IPS-18c (cell line): ENCODE data around the gene PSMB7.

Source experiments
- H3K4me3 ChIP-seq: 2 replicates; pipeline ENCODE4 v1.7.0; 2013; ENCODE audit warnings: low read depth, mild to moderate bottlenecking, low read length, moderate library complexity; ENCODE audit not compliant: insufficient read depth
- H3K9me3 ChIP-seq: one replicate; pipeline ENCODE4 v1.6.1; 2013; ENCODE audit warnings: mild to moderate bottlenecking, low read length, moderate library complexity; ENCODE audit not compliant: control insufficient read depth, insufficient read depth

PSMB7 gene

DNA sequence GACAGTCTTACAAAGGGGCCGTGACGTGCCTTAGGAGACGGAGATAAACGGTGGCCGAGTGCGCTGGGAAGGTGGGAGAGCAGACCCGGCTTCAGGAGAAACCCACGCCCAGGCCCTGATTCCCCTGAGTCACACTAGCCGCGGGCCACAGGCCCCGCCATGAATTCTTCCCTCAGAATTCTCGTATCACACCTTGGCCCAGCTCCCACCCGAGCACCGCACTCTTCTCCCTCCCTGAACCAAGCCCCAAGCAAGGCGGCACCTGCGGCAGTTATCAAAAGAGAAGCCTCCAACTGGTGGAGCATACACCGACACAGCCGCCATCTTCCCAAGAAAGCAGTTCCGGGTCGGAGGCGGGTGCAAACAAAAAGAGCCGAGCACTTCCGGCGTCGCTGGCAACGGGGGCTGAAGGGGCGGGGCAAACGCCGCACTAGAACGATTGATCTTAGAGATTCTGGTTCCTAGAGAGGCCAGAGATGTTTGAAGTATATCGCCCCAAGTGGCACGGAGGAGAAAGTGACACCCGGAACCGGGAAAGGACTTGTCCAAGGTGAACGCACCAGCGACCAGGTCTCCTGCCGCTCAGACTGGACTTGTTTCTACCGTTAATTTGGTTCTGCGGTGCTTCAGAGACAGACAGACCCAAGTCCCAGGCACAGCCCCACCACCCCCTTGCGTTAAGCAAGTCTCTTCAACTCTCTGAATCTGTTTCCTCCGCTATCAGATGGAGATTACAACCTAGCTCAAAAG is at the start of gene PSMB7:
Gene PSMB7 (minus strand): TSS at position 341 of the 750 bp plus-strand sequence. CDS start 17 bp downstream, at position 324.
- Histone ChIP-seq H3K4me3 (peak within 1 kb of the TSS; percentile 86), H3K9me3 (no peaks in the 10 kb centered on the region)

- H3K9me3 ChIP-seq = no peaks in the 10 kb centered on the region
Measured at GRCh38 chr9:124462739-124463138, 47.5 kb upstream of the PSMB7 start.

GRCh38 chr9:124458441-124458840 is 43.2 kb upstream of the PSMB7 start:
- no peak overlapping the region for H3K4me3 ChIP-seq

More at GRCh38 chr9:124462739-124463138, 47.5 kb upstream of the PSMB7 start:
- H3K4me3 ChIP-seq = no peak overlapping the region

GRCh38 chr9:124457887-124458431 is 42.7 kb upstream of the PSMB7 start:
- Histone ChIP-seq H3K9me3 (peaks cover under 1% of the 10 kb centered on the region), H3K4me3 (no peak overlapping the region)

More at GRCh38 chr9:124458441-124458840, 43.2 kb upstream of the PSMB7 start:
- H3K9me3 ChIP-seq = no peaks in the 10 kb centered on the region

DNA sequence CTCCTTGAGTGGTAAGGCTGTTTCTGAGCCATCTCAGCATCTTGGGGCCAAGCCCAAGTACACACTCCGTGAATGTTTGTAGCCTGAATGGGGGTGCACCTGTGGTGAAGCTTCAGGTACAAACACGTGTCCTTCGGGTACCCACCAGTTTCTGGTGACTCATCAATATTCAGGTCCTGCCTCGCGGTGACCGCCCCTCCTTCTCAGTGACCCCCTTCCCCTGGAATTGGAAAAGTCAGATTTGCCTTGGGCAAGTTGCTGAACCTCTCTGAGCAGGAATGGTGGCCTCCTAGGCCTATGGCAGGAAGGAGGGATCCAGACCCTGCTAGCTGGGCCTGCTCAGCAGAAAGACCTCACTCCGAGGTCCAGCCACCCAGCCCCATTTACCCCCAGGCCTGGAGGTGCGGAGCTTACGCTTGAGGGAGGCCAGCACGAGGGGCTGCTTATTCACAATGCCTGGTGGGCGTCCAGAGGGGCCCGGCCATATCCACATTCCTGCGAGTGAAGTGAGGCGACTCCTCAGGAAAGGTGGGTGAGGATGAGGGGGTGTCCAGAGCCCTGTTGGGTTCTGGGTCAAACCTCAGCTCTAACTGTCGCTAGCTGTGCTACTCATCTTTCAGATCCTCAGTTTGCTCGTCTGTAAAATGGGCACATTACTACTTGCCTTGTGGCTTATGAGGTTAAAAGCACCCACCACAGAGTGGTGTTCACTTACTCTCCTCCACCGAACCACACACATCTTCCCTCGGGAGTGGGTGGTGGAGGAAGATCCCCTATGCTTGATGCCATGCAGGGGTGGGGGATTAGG is 42.0 kb upstream of the PSMB7 start:
- Histone ChIP-seq H3K4me3 (no peak overlapping the region), H3K9me3 (peaks cover 4% of the 10 kb centered on the region)

DNA sequence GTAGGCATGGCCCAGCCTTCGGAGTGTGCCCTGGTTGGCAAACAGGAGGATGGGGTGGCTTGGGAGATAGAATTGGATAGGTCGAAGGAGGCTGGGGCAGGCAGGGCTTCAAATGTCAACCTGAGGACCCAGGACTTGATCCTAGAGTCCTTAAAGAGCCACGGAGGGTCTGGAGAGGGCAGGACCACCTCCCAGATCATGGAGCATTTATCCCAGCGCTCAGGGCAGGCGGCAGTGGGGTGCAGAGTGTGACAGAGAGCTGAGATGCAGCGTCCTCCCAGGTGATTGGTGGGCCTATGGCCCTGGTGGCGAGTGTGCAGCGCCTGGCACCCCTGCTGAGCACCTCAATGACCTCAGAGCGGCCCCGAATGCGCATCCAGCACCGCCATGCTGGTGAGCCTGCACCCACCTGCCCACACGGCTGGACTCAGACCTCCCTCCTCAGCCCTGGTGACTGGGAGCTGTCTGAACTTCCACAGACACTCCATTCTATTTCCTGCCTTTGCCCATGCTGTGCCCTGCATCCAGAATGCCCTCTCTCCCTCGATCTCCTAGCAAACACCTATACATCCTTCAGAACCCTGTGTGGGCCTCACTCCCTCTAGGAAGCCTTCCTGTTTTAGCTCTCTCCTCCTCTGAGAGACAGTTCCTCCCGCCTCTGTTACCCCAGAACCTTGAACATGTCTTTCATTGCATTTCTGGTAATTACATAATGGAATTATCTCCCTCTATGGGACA is 41.3 kb upstream of the PSMB7 start:
- Histone ChIP-seq H3K4me3 (no peak overlapping the region), H3K9me3 (peaks cover 4% of the 10 kb centered on the region)

- H3K4me3 ChIP-seq = no peak overlapping the region
- peaks cover 4% of the 10 kb centered on the region for H3K9me3 ChIP-seq
Measured at GRCh38 chr9:124455820-124456219, 40.6 kb upstream of the PSMB7 start.

GRCh38 chr9:124454791-124455443 is 39.7 kb upstream of the PSMB7 start:
- Histone ChIP-seq H3K4me3 (no peak overlapping the region), H3K9me3 (peaks cover 4% of the 10 kb centered on the region)

- H3K9me3 ChIP-seq = peaks cover 4% of the 10 kb centered on the region
- H3K4me3 ChIP-seq = no peak overlapping the region
Measured at GRCh38 chr9:124454296-124454695, 39.1 kb upstream of the PSMB7 start.

GRCh38 chr9:124453586-124454191 is 38.4 kb upstream of the PSMB7 start:
- H3K9me3 ChIP-seq = peaks cover 4% of the 10 kb centered on the region
- peak overlapping the region; percentile 28; the same call in 1 of the 2 replicates for H3K4me3 ChIP-seq

DNA sequence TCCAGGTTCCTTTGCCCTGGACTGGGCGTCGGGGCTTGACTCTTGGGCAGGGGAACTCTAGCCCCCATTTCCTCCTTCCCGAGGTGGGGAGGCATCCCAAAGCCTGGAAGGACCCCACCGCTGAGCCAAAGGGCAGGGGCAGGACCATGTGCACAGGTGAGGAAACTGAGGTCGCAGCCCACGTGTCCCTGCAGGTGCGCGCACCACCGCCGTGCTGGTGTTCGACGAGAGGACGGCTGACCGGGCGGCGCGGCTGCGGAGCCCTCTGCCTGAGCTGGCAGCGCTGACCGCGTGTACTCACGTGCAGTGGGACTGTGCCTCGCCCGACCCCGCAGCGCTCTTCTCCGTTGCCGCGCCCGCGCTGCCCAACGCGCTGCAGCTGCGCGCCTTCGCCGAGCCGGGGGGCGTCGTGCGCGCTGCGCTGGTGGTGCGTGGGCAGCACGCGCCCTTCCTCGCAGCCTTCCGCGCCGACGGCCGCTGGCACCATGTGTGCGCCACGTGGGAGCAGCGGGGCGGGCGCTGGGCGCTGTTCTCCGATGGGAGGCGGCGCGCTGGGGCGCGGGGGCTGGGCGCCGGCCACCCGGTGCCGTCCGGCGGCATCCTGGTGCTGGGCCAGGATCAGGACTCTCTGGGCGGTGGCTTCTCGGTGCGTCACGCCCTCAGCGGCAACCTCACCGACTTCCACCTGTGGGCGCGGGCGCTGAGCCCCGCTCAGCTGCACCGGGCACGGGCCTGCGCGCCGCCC is 37.8 kb upstream of the PSMB7 start:
- Histone ChIP-seq H3K4me3 (peak overlapping the region; percentile 28; the same call in 1 of the 2 replicates), H3K9me3 (peaks cover 4% of the 10 kb centered on the region)

GRCh38 chr9:124452326-124452725 is 37.1 kb upstream of the PSMB7 start:
- Histone ChIP-seq H3K4me3 (no peak overlapping the region), H3K9me3 (peaks cover 4% of the 10 kb centered on the region)

DNA sequence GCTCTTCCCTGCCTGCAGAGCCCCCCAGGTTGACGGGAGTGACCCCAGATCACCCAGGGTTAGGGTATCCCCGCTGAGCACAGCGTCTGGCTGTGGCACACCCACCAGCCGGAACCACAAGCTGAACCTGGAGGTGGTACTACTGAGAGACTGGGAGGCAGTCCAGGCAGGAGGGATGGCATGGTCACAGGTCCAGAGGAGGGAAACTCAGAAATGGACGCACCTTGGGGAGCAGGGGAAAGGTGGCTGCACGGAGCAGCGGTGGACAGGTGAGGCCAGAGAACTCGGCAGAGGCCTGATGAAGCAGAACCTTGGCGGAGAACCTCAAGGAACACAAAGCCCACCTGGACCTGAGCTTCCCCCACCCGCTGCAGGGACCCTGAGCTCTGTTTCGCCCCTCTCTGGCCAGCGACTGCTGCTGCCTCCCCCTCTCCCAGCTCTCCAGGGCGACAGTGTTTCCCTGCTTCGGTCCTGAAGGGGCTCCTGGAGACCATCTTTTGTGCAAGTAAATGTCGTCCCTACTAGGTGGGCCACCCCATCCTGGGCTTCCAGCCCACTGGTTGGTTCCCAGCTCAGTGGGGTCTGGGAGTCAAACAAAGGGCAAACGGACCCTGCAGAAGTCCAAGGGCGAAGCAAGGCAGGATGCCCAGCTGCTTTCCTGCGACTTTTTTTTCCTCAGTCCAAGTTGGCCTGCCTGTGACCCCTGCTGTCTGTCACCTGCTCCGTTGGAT is 35.9 kb upstream of the PSMB7 start:
- H3K9me3 ChIP-seq = peaks cover 4% of the 10 kb centered on the region
- H3K4me3 ChIP-seq = peak overlapping the region; percentile 60

DNA sequence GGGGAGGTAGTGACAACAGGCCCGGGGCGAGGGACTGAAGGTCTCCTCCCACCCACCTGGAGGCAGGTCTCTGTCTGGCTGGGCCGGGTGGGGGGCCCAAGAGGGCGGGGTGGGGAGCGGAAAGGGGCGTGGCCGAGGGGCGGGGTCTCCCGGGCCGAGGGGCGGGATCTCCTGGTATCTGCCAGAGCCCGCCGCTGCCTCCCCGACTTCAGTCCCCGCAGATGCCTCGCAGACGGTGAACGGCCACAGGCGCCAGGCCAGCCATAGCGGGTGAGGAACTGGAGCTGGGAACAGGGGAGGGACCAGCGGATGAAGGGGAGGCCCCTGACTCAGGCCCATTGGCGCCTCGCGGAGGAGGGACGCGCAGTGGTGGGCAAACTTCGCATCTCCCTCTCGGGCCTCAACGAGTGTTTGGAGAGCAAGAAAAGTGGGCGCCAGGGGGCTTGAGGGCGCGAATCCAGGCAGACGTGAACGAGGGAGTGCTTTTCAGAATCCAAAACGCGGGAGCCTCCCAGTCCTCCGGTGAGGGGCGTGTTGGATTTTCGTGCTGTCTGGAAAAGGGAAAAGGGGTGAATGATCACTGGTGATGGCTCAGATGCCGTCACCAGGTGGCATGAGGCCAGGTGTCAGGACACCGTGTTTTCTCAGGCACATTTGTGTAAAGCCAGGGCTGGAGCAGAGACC is 35.1 kb upstream of the PSMB7 start, which contains the start of gene ADGRD2:
Gene ADGRD2 (plus strand): TSS at position 211 of the 684 bp plus-strand sequence. CDS start 1,216 bp downstream, outside the sequence.
- Histone ChIP-seq H3K9me3 (peaks cover 4% of the 10 kb centered on the region), H3K4me3 (peak within 1 kb of the TSS; percentile 60)
